K562 (cell line): ENCODE data around the gene NDUFA7.

ENCODE experiments used
- ATF2 ChIP-seq: sonication (generic); formaldehyde crosslinking; IDR thresholded peaks from 2 replicates; pipeline ENCODE4 v1.8.1; 2022; ENCODE audit warnings: missing genetic modification reagents
- BCOR ChIP-seq: fragments of 450-650 bp; IDR thresholded peaks from 2 replicates; pipeline ENCODE4 v1.6.1; 2016
- CREB3 ChIP-seq: fragments of 450-650 bp; conservative IDR thresholded peaks from 2 replicates; pipeline ENCODE4 v1.6.1; 2016; ENCODE audit warnings: missing genetic modification characterization, low read depth, mild to moderate bottlenecking, missing compliant biosample characterization, moderate library complexity
- EZH2 ChIP-seq: IDR thresholded peaks from 2 replicates; pipeline ENCODE4 v1.6.1; 2012; ENCODE audit warnings: low read depth, mild to moderate bottlenecking, inconsistent platforms, low read length, borderline replicate concordance
- GABPA ChIP-seq: fragments of 200-800 bp; sonication (Bioruptor generic); conservative IDR thresholded peaks from 2 replicates; pipeline ENCODE4 v1.6.1; 2016; ENCODE audit warnings: low read depth, missing genetic modification characterization, missing compliant biosample characterization
- JUNB ChIP-seq: fragments of 450-650 bp; formaldehyde crosslinking; conservative IDR thresholded peaks from 2 replicates; pipeline ENCODE4 v1.4.0; 2020; ENCODE audit warnings: mild to moderate bottlenecking
- POLR2A ChIP-seq: fragments of 450-650 bp; conservative IDR thresholded peaks from 2 replicates; pipeline ENCODE4 v1.6.1; 2016
- POLR2G ChIP-seq: fragments of 200-400 bp; formaldehyde crosslinking; IDR thresholded peaks from 2 replicates; pipeline ENCODE4 v1.6.1; 2017; ENCODE audit warnings: low read depth, mild to moderate bottlenecking, antibody characterized with exemption, low read length, moderate library complexity
- ZNF121 ChIP-seq: sonication (generic); formaldehyde crosslinking; conservative IDR thresholded peaks from 2 replicates; pipeline ENCODE4 v1.8.0; 2022; ENCODE audit warnings: missing genetic modification reagents
- ZNF175 ChIP-seq: fragments of 200-800 bp; sonication (Bioruptor generic); IDR thresholded peaks from 2 replicates; pipeline ENCODE4 v1.6.1; 2016; ENCODE audit warnings: low read depth, mild to moderate bottlenecking, missing genetic modification characterization, missing compliant biosample characterization
- ZNF75A ChIP-seq: fragments of 450-650 bp; formaldehyde crosslinking; IDR thresholded peaks from 2 replicates; pipeline ENCODE4 v1.4.0; 2020; ENCODE audit warnings: mild to moderate bottlenecking

DNA sequence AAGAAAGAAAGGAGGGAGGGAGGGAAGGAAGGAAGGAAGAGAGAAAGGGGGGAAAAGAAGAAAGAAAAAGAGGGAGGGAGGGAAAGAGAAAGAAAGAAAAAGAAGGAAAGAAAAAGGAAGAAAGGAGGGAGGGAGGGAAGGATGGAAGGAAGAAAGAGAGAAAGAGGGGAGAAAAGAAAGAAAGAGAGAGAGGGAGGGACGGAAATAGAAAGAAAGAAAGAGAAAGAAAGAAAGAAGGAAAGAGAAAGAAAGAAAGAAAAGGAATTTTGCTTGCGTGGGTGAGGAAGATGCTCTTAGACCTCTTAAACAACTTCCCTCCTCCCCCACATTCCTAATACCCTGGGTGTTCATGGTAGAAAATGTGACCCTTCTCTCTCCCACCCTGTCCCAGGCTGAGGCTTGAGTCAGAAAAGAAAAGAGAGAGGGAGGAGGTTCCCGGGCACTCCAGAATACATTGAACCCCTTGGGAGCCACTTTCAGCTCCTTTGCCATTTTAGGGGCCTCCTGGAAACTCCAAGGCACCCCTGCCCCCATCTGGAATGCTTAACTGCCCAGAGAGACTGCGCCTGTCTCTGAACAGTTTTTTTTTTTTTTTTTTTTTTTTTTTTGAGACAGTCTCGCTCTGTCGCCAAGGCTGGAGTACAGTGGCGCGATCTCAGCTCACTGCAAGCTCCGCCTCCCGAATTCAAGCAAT is 31.1 kb upstream of the NDUFA7 start:
- TF ChIP-seq JUNB (CRISPR knock-in tag), result no peak
- TF ChIP-seq ZNF121 (CRISPR knock-in tag), result no peak
- TF ChIP-seq BCOR, result no peak
- TF ChIP-seq GABPA (tag), result no peak
- TF ChIP-seq CREB3 (tag), result no peak
- TF ChIP-seq ZNF75A (CRISPR knock-in tag), result no peak
- TF ChIP-seq POLR2A, result no peak
- TF ChIP-seq POLR2G, result no peak
- no peak for TF ChIP-seq ATF2 (CRISPR knock-in tag)
- no peak for TF ChIP-seq ZNF175 (CRISPR knock-in tag)
- no peak for TF ChIP-seq EZH2
